Measurements from ENCODE around the gene CELF4. TPM values are rescaled to one million over a fixed set of nuclear protein-coding genes. Genes with fewer than 3 reads are reported as not detected.
A peak's percentile ranks its signal among the peaks of the same experiment; 100 is the strongest.

The CELF4 gene
- polyA plus RNA-seq, 5 donors, result 7.1 to 8.8 (median 8.5) TPM

GRCh38 chr18:37392648-37393047 lies 172.9 kb downstream of the CELF4 start:
- DNase-seq, result no peak

DNA sequence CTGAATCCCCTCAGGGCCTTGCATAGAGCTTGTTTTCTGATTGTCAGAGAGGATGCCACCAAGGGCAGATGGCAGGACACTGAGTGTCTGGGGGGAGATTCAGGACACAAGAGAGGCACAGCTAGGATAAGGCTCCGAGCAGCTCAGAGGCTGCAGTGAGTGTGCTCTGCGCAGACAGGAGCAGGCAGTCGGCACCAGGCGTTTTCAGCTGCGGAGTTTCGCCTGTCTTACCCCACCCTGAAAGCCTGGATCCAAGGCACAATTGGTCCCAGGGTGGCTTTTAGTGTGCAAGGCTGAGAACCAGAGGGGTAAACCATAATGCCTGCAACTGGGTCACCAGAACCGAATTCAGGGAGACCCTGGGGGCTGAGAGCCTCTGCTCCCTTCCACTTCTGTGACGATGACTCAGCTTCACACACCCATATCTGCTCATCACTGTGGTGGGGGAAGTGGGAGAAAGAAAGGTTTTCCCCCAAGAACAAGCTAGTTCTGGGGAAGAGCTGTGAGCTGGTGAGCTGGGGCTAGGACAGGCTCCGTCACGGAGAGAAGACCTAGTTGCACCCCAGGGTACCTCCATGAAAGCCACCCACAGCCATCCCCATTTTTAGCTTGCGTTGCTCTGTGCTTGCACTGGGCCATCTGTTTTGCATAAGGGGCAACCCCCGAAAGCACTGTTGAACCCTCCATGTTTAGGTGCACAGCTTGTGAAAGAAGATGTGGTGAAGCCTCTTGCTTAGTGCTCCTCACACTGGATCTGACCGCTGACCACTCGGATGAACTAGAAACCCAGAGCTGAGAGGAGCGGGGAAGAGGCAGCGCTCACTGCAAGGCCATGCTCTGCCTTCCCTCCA lies 173.7 kb downstream of the CELF4 start:
- DNase-seq, result no peak

DNA sequence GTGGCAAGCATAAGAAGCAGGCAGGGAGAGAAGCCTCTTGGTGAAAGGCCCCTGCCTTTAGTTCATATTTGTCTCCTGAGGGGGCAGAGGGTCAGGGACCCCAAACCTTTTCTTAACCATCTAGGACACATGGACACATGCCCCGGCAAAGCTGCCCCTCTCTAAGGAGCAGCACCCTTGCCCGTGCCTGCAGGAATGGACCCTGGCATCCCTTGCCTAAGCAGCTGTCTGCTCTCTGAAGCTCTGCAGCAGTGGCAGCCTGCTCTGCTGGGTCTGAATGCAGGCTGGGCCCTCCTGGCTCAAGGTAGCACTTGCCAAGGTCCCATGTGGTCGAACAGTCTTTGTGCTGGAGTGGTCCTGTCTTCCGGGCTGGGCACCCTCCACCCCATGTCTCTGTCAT lies 174.4 kb downstream of the CELF4 start:
- no peak for DNase-seq

DNA sequence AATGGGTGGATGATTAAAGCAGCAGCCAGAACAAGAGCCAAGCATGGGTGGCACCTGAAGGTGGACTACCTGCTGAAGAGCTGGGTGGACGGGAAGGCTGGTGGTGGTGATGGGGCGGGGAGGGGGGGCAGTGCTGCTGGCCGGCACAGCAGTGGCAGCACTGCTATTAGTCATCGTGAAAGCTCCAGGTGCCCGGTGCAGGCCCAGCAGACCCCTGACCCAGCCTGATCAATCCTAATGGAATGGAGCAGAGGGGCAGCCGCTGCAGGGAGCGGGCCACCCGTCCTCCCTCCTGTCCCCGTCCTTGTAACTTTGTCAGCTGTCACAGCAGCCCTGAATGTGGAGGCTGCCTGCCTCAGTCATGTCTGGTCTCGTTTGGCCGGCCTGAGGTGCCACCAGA lies 174.9 kb downstream of the CELF4 start:
- DNase-seq, result no peak

DNA sequence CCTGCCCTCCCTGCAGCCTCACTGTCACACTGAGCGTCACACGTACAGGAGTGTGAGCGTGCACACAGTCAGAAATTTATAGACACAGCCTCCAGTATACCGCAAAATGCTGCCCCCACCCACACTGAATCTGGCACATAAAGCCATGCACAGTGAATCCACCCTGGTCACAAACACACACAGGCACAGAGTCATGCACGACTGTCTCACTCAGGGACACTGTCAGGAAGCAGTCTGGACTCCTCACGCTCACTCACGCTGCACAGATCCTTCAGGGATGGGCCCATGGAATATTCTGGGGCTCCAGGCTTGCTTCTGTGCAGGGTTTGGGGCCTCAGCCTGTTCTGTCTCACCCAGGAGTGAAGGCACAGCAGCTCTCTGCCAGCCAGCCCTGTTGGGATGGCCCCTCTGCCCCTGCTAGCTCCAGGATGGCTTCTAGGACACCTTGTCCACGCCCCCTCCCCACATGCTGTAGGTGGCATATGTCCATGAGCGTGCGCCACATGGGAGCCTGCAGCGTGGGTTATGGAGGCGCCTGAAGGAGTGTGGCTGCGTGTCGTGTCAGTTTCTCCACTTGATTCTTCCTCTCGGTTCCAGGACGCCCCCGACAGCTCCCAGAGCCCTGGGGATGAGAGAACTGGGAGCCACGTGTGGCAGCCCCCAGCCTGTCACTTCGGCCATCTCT lies 175.8 kb downstream of the CELF4 start:
- DNase-seq, result no peak

DNA sequence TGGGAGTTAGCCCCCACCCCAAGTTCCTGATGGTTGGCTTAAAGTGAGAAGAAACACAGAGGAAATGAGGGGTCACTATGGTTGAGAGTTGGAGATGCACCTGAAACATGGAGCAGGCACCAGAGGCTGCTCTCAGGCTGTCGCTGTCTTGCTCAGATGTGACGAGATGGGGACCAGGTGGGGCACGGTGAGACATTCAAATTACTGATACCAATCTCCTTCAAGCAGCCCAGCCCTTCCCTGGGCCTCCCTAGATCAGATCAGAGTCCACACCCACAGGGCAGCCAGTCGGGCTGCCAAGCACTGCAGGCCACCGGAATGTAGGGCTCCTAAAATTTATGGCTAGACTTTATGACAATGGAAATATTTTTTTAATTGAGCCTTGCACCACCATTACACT lies 176.6 kb downstream of the CELF4 start:
- no peak for DNase-seq

DNA sequence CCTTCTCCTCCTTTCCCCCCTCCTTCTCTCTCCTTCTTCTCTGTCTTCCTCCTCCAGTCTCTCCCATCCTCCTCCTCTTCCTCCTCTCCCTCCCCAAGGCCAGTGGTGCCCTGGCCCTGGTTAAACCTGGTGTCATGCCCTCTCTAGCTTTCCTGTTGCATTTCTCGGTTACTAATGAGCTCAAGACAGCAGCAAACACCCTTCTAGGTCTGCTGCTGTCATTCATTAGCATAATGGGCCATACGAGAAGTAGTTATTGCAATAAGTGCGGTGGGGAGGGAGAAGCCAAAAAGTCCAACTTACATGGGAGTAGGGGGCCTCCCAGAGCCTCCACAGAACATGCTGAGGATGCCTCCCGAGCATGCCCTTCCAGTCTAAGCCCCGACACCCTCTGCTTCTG lies 177.2 kb downstream of the CELF4 start:
- DNase-seq, result no peak

GRCh38 chr18:37385846-37386778 lies 179.5 kb downstream of the CELF4 start:
- DNase-seq, result no peak

GRCh38 chr18:37383846-37384595 lies 181.6 kb downstream of the CELF4 start:
- DNase-seq, result no peak

GRCh38 chr18:37383036-37383785 lies 182.4 kb downstream of the CELF4 start:
- DNase-seq, result peak; percentile 55 to 65

GRCh38 chr18:37381554-37381953 lies 184.0 kb downstream of the CELF4 start:
- DNase-seq, result no peak

DNA sequence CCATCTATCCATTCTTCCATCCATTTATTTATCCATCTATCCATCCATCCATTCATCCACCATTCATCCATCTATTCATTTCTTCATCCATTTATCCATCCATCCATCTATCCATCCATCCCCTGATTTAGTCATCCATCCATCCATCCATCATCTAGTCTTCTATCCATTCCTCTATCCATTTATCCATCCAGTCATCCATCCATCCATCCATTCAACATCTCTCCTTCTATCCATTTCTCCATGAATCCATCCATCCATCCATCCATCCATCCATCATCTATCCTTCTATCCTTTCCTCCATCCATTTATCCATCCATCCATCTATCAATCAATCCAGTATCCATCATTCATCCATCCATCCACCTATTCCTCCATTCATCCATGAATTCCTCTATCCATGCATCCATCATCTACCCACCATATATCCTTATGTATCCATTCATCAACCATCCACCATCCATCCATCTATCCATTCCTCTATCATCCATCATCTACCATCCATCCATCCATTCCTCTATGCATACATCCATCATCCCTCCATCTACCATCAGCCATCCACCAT lies 185.0 kb downstream of the CELF4 start:
- DNase-seq, result no peak

GRCh38 chr18:37378336-37379010 lies 187.1 kb downstream of the CELF4 start:
- DNase-seq, result no peak

- DNase-seq, result no peak
Observed at GRCh38 chr18:37375181-37375580, 190.4 kb downstream of the CELF4 start.

DNA sequence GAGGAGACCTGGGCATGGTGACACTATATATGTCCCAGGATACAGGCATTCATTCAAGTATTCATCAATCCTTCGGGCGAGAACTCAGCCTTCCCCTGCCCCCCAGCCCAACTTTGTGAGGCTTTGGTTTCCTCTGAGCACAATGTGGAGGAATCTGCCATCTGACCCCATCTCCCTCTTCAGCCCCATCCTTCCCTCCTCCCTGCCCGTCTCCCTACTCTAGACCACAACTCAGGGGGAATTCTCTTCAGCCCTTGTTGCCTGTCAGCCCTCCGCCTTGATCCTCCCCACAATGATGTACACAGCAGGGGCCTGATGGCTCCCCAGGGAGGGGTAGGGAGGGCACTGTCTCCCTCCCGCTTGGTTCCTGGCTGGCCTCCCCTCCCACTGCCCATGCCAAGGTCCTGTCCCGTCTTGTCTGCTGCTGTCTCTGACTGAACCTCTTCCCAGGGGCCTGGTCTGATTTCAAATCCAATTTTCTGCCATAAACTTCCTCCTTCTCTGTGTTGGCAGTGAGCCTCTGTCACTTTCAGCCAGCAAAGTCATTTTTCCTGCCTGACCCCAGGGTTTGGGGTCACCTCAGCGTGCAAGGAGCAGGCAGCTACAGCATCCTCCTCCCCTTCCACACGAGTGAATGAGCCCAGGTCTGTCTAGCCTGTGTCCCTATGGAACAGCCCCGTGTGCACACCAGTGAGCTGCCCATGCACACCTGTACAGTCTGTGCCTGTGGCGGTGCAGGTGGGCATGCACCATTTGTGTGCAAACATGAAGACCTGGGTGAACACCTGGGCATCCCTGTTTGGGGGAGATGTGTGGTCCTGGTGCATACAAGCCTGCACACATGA lies 197.3 kb downstream of the CELF4 start:
- DNase-seq, result no peak

- DNase-seq, result no peak
Observed at GRCh38 chr18:37364237-37364636, 201.4 kb downstream of the CELF4 start.

DNA sequence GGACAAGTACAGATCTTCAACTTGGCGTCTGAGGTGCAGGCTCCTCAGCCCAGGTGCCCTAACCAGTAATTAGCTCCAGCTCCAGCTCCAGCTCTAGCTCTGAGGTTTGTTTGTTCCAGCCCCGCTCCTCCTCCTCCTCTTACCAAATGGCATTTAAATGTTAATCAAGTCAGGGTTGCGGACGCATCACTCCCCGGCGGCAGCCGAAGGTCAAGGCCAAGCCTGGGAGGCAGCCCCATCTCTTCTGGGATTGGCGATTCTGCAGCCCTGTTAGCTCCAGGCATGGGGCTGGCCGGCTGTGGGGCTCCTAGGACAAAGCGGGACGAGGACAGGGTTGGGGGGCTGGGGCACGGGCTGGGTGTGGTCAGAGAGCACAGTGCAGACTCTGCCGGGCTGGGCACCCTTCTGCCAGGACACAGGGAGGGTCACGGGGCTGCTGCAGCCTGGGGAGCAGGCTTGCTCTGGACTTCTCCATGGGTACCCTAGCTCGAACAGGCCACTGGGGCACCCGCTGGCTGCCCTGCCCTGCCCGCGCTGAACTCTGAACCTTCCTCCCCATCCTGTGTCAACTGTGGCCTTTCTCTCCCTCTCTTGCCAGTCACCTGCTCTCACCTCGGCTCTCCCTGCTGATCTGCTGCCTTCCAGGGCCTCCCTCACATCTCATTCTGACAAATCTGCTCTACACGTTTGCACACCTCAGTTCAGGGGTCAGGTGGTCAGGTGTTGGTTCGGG lies 203.3 kb downstream of the CELF4 start:
- no peak for DNase-seq
